IMR-90 (cell line): ENCODE results near the gene DAPL1. TPM values are rescaled to one million over a fixed set of nuclear protein-coding genes. Genes with fewer than 3 reads are reported as not detected.

Experiments
- ATAC-seq: fragments of 200-7000 bp; cut with Tn5 transposase; 2 replicates; pipeline ENCODE4 v1.9.1; 2020; ENCODE audit warnings: low read depth, mild to moderate bottlenecking, moderate library complexity
- BruUV-seq: library from RNA; stranded (reverse); fragments of 400-500 nt; replicated peaks from 2 replicates; lab custom pipeline; 2021; lab: Mats Ljungman, UMichigan
- CTCF ChIA-PET: fragments of 300-600 bp; formaldehyde crosslinking; extraction: SDS; loops from one replicate; lab custom pipeline; 2021; ENCODE audit warnings: antibody characterized with exemption; lab: Yijun Ruan, JAX
- POLR2A ChIA-PET: fragments of 300-600 bp; sonication (Branson Sonifier 250); formaldehyde crosslinking; loops from one replicate; lab custom pipeline; 2022; ENCODE audit warnings: antibody characterized with exemption; ENCODE audit not compliant: unreplicated experiment; lab: Charles Lee
- DNase-seq: peaks from one replicate; pipeline ENCODE4 v3.0.0; 2013
- H2AFZ ChIP-seq: replicated peaks from 2 replicates; pipeline ENCODE3; 2013; ENCODE audit warnings: low read length, mild to moderate bottlenecking; ENCODE audit not compliant: poor library complexity
- H2AK5ac ChIP-seq: 2 replicates; pipeline ENCODE4 v1.6.1; 2013; ENCODE audit warnings: low read depth, low read length, inconsistent platforms
- H2AK9ac ChIP-seq: replicated peaks from 2 replicates; pipeline ENCODE3; 2013; ENCODE audit warnings: mild to moderate bottlenecking, low read depth, low read length, moderate library complexity; ENCODE audit not compliant: poor library complexity
- H2BK120ac ChIP-seq: 2 replicates; pipeline ENCODE4 v1.6.1; 2013; ENCODE audit warnings: low read depth, low read length, inconsistent platforms
- H2BK15ac ChIP-seq: 3 replicates; pipeline ENCODE4 v1.6.1; 2013; ENCODE audit warnings: low read depth, low read length, inconsistent platforms
- H2BK20ac ChIP-seq: 2 replicates; pipeline ENCODE4 v1.6.1; 2013; ENCODE audit warnings: low read depth, mild to moderate bottlenecking, inconsistent platforms, low read length, moderate library complexity
- H2BK5ac ChIP-seq: 2 replicates; pipeline ENCODE4 v1.6.1; 2013; ENCODE audit warnings: mild to moderate bottlenecking, low read depth, low read length, inconsistent platforms; ENCODE audit not compliant: poor library complexity, severe bottlenecking
- H3K14ac ChIP-seq: replicated peaks from 2 replicates; pipeline ENCODE4 v1.6.1; 2013; ENCODE audit warnings: low read depth, low read length, inconsistent platforms
- H3K18ac ChIP-seq: 2 replicates; pipeline ENCODE4 v1.6.1; 2013; ENCODE audit warnings: low read depth, low read length, control low read depth
- H3K23ac ChIP-seq: 2 replicates; pipeline ENCODE4 v1.6.1; 2013; ENCODE audit warnings: low read depth, low read length, inconsistent platforms
- H3K27ac ChIP-seq: 2 replicates; pipeline ENCODE4 v1.5.1; 2013; ENCODE audit warnings: mild to moderate bottlenecking, control low read depth, low read length; ENCODE audit not compliant: insufficient read depth
- H3K27me3 ChIP-seq: 2 replicates; pipeline ENCODE4 v1.6.1; 2013; ENCODE audit warnings: low read length; ENCODE audit not compliant: control insufficient read depth, insufficient read depth
- H3K36me3 ChIP-seq: 2 replicates; pipeline ENCODE4 v1.6.1; 2013; ENCODE audit warnings: low read length, mixed read lengths; ENCODE audit not compliant: control insufficient read depth, insufficient read depth
- H3K4ac ChIP-seq: 2 replicates; pipeline ENCODE4 v1.6.1; 2013; ENCODE audit warnings: low read depth, low read length, inconsistent platforms
- H3K4me1 ChIP-seq: 2 replicates; pipeline ENCODE4 v1.6.1; 2013; ENCODE audit warnings: low read length, mixed read lengths; ENCODE audit not compliant: control insufficient read depth, insufficient read depth
- H3K4me2 ChIP-seq: 2 replicates; pipeline ENCODE4 v1.6.1; 2013; ENCODE audit warnings: low read depth, mild to moderate bottlenecking, control low read depth, low read length, moderate library complexity
- H3K4me3 ChIP-seq: 2 replicates; pipeline ENCODE4 v1.5.1; 2013; ENCODE audit warnings: low read depth, mild to moderate bottlenecking, control low read depth, low read length, moderate library complexity; ENCODE audit not compliant: insufficient read depth
- H3K56ac ChIP-seq: 2 replicates; pipeline ENCODE4 v1.6.1; 2013; ENCODE audit warnings: low read length, inconsistent platforms; ENCODE audit not compliant: insufficient read depth; ENCODE audit errors: extremely low read depth
- H3K79me1 ChIP-seq, 2 experiments: 2 replicates each; pipeline ENCODE4 v1.6.1; 2013; ENCODE audit warnings: low read length in 2 of 2, inconsistent platforms in 1 of 2, low read depth in 1 of 2
- H3K9ac ChIP-seq: 2 replicates; pipeline ENCODE4 v1.6.1; 2013; ENCODE audit warnings: low read depth, low read length, control low read depth
- H3K9me1 ChIP-seq: 2 replicates; pipeline ENCODE4 v1.6.1; 2013; ENCODE audit warnings: low read length, inconsistent platforms; ENCODE audit not compliant: insufficient read depth
- H3K9me3 ChIP-seq: 2 replicates; pipeline ENCODE4 v1.6.1; 2013; ENCODE audit warnings: low read length; ENCODE audit not compliant: control insufficient read depth, insufficient read depth
- H4K20me1 ChIP-seq: 2 replicates; pipeline ENCODE4 v1.6.1; 2013; ENCODE audit warnings: low read length, inconsistent platforms; ENCODE audit not compliant: insufficient read depth
- H4K5ac ChIP-seq: 2 replicates; pipeline ENCODE4 v1.6.1; 2013; ENCODE audit warnings: mild to moderate bottlenecking, low read depth, low read length, control low read depth
- H4K8ac ChIP-seq, 2 experiments: 2 replicates each; pipeline ENCODE4 v1.6.1; 2013; ENCODE audit warnings: low read depth in 2 of 2, low read length in 2 of 2, control low read depth in 1 of 2, inconsistent platforms in 1 of 2
- H4K91ac ChIP-seq: 2 replicates; pipeline ENCODE4 v1.6.1; 2013; ENCODE audit warnings: low read depth, low read length, inconsistent platforms; ENCODE audit not compliant: insufficient read depth
- BHLHE40 ChIP-seq: fragments of 150-350 bp; IDR thresholded peaks from 2 replicates; pipeline ENCODE4 v1.6.1; 2016; ENCODE audit warnings: mild to moderate bottlenecking, low read depth, low read length
- ELK1 ChIP-seq: fragments of 150-350 bp; IDR thresholded peaks from 2 replicates; pipeline ENCODE4 v1.6.1; 2016; ENCODE audit warnings: low read depth, mild to moderate bottlenecking, low read length, moderate library complexity, borderline replicate concordance
- FOS ChIP-seq: fragments of 150-350 bp; IDR thresholded peaks from 2 replicates; pipeline ENCODE4 v1.6.1; 2016; ENCODE audit warnings: low read depth, low read length
- MAFK ChIP-seq: IDR thresholded peaks from 2 replicates; pipeline ENCODE4 v1.6.1; 2012; ENCODE audit warnings: low read depth, low read length, improper control_type of control experiment
- MXI1 ChIP-seq: IDR thresholded peaks from 2 replicates; pipeline ENCODE4 v1.6.1; 2012; ENCODE audit warnings: low read depth, mild to moderate bottlenecking, low read length, moderate library complexity, borderline replicate concordance
- NFE2L2 ChIP-seq: fragments of 150-350 bp; IDR thresholded peaks from 2 replicates; pipeline ENCODE4 v1.6.1; 2016; ENCODE audit warnings: low read depth, mild to moderate bottlenecking, low read length
- RCOR1 ChIP-seq: IDR thresholded peaks from 2 replicates; pipeline ENCODE4 v1.6.1; 2012; ENCODE audit warnings: mild to moderate bottlenecking, low read length, improper control_type of control experiment; ENCODE audit not compliant: insufficient replicate concordance
- RFX5 ChIP-seq: IDR thresholded peaks from 2 replicates; pipeline ENCODE4 v1.8.0; 2012; ENCODE audit warnings: low read depth, mild to moderate bottlenecking, low read length, moderate library complexity
- SMC3 ChIP-seq: fragments of 150-350 bp; IDR thresholded peaks from 2 replicates; pipeline ENCODE4 v1.6.1; 2016; ENCODE audit warnings: low read depth, mild to moderate bottlenecking, antibody characterized with exemption, low read length, moderate library complexity
- WGBS, 2 experiments: methylation state at CpG; one replicate each; pipeline versions ENCODE4 v1.1.5 to v1.1.7; 2013; ENCODE audit warnings: missing lambda C conversion rate in 2 of 2; ENCODE audit not compliant: insufficient read length in 1 of 2; ENCODE audit errors: extremely low coverage in 2 of 2; 5-methylcytosine and 5-hydroxymethylcytosine counted together
- dilution Hi-C: fragments of 300-500 bp; cut with HindIII; formaldehyde crosslinking; loops from one replicate; pipeline ENCODE4 v1.14.3; 2018; ENCODE audit warnings: low sequenced_read_pairs; ENCODE audit not compliant: unreplicated experiment
- in situ Hi-C: fragments of 300-500 bp; cut with MboI; formaldehyde crosslinking; loops from 3 replicates; pipeline ENCODE4 v1.14.3; 2019; ENCODE audit warnings: low sequenced_read_pairs, inconsistent platforms, mixed read lengths
- intact Hi-C: fragments of 100-400 bp; cut with micrococcal nuclease; formaldehyde crosslinking; loops from 2 replicates; pipeline ENCODE4 v1.10.0; 2022
- polyA plus RNA-seq, 3 experiments: library from polyadenylated mRNA; depleted of rRNA; stranded (reverse); fragments of >200 nt; gene quantifications; 2 replicates each; pipeline ENCODE4 v1.2.3, GENCODE V29; 2012; ENCODE audit warnings: low replicate concordance in 1 of 3
- total RNA-seq: library from RNA; depleted of rRNA; stranded (reverse); fragments of >200 nt; gene quantifications from 2 replicates; pipeline ENCODE4 v1.2.3, GENCODE V29; 2012

DAPL1 gene
- total and polyA plus RNA-seq, 2 of the 4 experiments (the other 2 are of a cell fraction) = not detected

DNA sequence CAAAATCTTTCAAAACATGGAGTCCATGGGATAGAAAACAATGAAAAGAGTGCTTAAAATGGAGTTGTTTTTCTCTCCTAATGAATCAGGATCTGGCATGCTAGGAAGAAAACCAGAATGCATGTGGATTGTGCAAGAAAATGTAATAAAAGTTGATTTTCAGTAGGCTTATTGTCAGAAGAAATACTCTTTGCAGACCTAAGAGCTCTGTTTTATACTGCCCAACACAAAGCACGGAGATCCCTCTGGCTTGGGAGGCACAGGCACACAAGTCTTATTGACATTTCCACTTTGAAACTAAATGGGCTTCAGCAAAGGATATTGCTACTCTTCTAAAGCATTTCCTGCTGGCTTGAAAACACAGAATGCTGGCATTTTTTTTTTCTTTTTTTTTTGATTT lies 15.5 kb upstream of the DAPL1 start:
- Histone ChIP-seq H3K4me2 (no peak overlapping the region), H4K8ac (no peak overlapping the region), H3K18ac (no peak overlapping the region), H2BK15ac (no peak overlapping the region), H3K4me3 (no peak overlapping the region), H3K79me1 (no peaks in the 10 kb centered on the region), H3K27me3 (no peaks in the 10 kb centered on the region), H3K9ac (no peak overlapping the region), H3K4me1 (no peaks in the 10 kb centered on the region), H2AK9ac (no peak overlapping the region), H4K5ac (no peak overlapping the region), H2BK120ac (no peak overlapping the region), H3K27ac (no peak overlapping the region), H2AK5ac (no peak overlapping the region), H3K36me3 (no peaks in the 10 kb centered on the region), H2BK5ac (no peak overlapping the region), H3K56ac (no peak overlapping the region), H3K4ac (no peak overlapping the region), H3K14ac (no peak overlapping the region), H4K91ac (no peak overlapping the region), H2AFZ (no peak overlapping the region), H2BK20ac (no peak overlapping the region), H3K9me1 (no peaks in the 10 kb centered on the region), H3K23ac (no peak overlapping the region), H4K20me1 (no peaks in the 10 kb centered on the region), H3K9me3 (no peaks in the 10 kb centered on the region)
- no peak for ATAC-seq
- no CpG with 5 or more reads among the region's 1 CpG for WGBS, 2 experiments
- no peak for DNase-seq
- POLR2A ChIA-PET = no interaction called here
- no peak for TF ChIP-seq MXI1
- TF ChIP-seq MAFK = no peak
- no peak for TF ChIP-seq ELK1
- no peak for TF ChIP-seq BHLHE40
- no peak for TF ChIP-seq RCOR1
- TF ChIP-seq SMC3 = no peak
- TF ChIP-seq NFE2L2 = no peak
- TF ChIP-seq FOS = no peak
- no peak for TF ChIP-seq RFX5
- in situ Hi-C loops (no loop called here), dilution Hi-C loops (no loop called here), intact Hi-C loops (no loop called here)
- BruUV-seq = no TSS peak
- CTCF ChIA-PET = no interaction called here
